Suprapubic skin (tissue), 4 donors: ENCODE results near the gene KIF5A. TPM values are rescaled to one million over a fixed set of nuclear protein-coding genes. Genes with fewer than 3 reads are reported as not detected.

Source experiments
- DNase-seq, 2 donors: peaks; one replicate each; pipeline ENCODE4 v3.0.0-alpha.2; 2019; ENCODE audit warnings: low spot score in 2 of 2
- H3K27ac ChIP-seq: fragments of 200-600 bp; sonication (generic); one replicate; pipeline ENCODE4 v1.5.1; 2019
- H3K27me3 ChIP-seq: fragments of 200-600 bp; sonication (generic); one replicate; pipeline ENCODE4 v1.5.1; 2019
- H3K36me3 ChIP-seq: fragments of 200-600 bp; sonication (generic); one replicate; pipeline ENCODE4 v1.5.1; 2019
- H3K4me1 ChIP-seq: fragments of 200-600 bp; sonication (generic); one replicate; pipeline ENCODE4 v1.5.1; 2019
- H3K4me3 ChIP-seq: fragments of 200-600 bp; sonication (generic); one replicate; pipeline ENCODE4 v1.5.1; 2019; ENCODE audit warnings: mild to moderate bottlenecking
- H3K9me3 ChIP-seq: fragments of 200-600 bp; sonication (generic); one replicate; pipeline ENCODE4 v1.5.1; 2019
- EP300 ChIP-seq: sonication (generic); formaldehyde crosslinking; IDR thresholded peaks from one replicate; pipeline ENCODE4 v1.6.1; 2017; ENCODE audit warnings: antibody characterized with exemption
- POLR2A ChIP-seq, 2 donors: fragments of 450-650 bp; IDR thresholded peaks; one replicate each; pipeline ENCODE4 v1.6.1; 2017; ENCODE audit warnings: antibody characterized with exemption in 2 of 2, mild to moderate bottlenecking in 2 of 2, moderate library complexity in 2 of 2
- POLR2AphosphoS5 ChIP-seq, 3 donors: sonication (generic); formaldehyde crosslinking; IDR thresholded peaks; one replicate each; pipeline ENCODE4 v1.6.1; 2017; ENCODE audit warnings: antibody characterized with exemption in 3 of 3
- WGBS: methylation state at CpG from one replicate; pipeline ENCODE4 v1.1.5; 2018; 5-methylcytosine and 5-hydroxymethylcytosine counted together
- total RNA-seq, 4 donors: library from RNA; depleted of rRNA; stranded (reverse); fragments of >200 nt; gene quantifications; one replicate each; pipeline ENCODE4 v1.1.0, GENCODE V29; 2016
- TF ChIP-seq, protein P1 (sequence below), 2 donors: fragments of 200-600 bp in 1 of 2; fragments of 450-650 bp in 1 of 2; sonication (generic) in 1 of 2; IDR thresholded peaks; one replicate each; pipeline ENCODE4 v1.5.1; 2016 to 2019; ENCODE audit warnings: antibody characterized with exemption in 2 of 2, mild to moderate bottlenecking in 1 of 2, moderate library complexity in 1 of 2

The KIF5A gene
- total RNA-seq, 4 donors from 2014 or later = 0.08 to 0.23 TPM; not detected in 2

GRCh38 chr12:57541717-57542116 lies 8.1 kb upstream of the KIF5A start:
- Histone ChIP-seq H3K4me1 (peaks cover 20% of the 10 kb centered on the region), H3K27me3 (no peaks in the 10 kb centered on the region), H3K36me3 (peaks cover 48% of the 10 kb centered on the region), H3K27ac (no peak overlapping the region), H3K9me3 (no peaks in the 10 kb centered on the region), H3K4me3 (no peak overlapping the region)
- WGBS = 80% methylated on average over 2 of the region's 2 CpGs
- no peak for TF ChIP-seq EP300
- TF ChIP-seq, protein P1, sequence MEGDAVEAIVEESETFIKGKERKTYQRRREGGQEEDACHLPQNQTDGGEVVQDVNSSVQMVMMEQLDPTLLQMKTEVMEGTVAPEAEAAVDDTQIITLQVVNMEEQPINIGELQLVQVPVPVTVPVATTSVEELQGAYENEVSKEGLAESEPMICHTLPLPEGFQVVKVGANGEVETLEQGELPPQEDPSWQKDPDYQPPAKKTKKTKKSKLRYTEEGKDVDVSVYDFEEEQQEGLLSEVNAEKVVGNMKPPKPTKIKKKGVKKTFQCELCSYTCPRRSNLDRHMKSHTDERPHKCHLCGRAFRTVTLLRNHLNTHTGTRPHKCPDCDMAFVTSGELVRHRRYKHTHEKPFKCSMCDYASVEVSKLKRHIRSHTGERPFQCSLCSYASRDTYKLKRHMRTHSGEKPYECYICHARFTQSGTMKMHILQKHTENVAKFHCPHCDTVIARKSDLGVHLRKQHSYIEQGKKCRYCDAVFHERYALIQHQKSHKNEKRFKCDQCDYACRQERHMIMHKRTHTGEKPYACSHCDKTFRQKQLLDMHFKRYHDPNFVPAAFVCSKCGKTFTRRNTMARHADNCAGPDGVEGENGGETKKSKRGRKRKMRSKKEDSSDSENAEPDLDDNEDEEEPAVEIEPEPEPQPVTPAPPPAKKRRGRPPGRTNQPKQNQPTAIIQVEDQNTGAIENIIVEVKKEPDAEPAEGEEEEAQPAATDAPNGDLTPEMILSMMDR (IDR thresholded peaks at IDR 0.05) = no peak
- TF ChIP-seq POLR2AphosphoS5 (IDR thresholded peaks at IDR 0.05) = no peak
- TF ChIP-seq POLR2A (IDR thresholded peaks at IDR 0.05) = no peak
- DNase-seq = peak in 1 of 2 donors; percentile 21

GRCh38 chr12:57543581-57543980 lies 6.3 kb upstream of the KIF5A start:
- Histone ChIP-seq H3K4me1 (peaks cover 25% of the 10 kb centered on the region), H3K4me3 (no peak overlapping the region), H3K36me3 (peaks cover 34% of the 10 kb centered on the region), H3K27ac (no peak overlapping the region), H3K27me3 (peaks cover 8% of the 10 kb centered on the region), H3K9me3 (no peaks in the 10 kb centered on the region)
- 91% methylated on average over 2 of the region's 2 CpGs for WGBS
- no peak for DNase-seq
- TF ChIP-seq, protein P1 (IDR thresholded peaks at IDR 0.05) = no peak
- TF ChIP-seq POLR2A (IDR thresholded peaks at IDR 0.05) (no peak), POLR2AphosphoS5 (IDR thresholded peaks at IDR 0.05) (no peak), EP300 (no peak)

DNA sequence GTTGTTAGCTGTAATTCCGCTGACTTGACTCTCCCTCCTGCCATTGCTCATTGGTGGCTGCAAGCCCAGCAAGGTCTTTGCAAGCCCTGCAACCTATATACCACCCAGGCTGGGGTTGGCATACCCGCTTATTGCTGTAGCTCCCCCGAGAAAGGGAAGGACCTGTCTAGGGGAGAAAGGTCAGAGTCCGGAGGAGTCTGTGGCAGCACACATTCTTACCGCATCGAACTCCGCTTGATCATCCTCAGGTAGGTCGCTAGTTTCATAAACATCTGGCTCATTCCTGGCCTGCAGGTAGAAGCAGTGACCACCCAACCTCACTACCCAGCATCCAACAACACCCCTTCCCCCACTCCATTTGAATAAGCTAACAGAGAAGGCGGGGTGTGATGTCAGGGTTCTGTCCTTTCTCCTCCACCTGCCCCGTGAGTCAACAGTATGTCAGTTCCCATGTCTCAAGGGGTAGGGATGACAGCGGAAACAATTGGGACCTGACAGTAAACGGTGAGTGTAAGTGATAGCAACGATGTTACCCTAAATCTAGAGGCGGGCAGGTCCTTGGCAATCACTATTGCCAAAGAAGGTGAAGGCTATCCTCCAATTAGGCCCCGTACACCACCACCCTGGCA lies 3.9 kb upstream of the KIF5A start:
- peak overlapping the region; percentile 97 for H3K4me3 ChIP-seq
- H3K27me3 ChIP-seq = peaks cover 31% of the 10 kb centered on the region
- peaks cover 16% of the 10 kb centered on the region for H3K36me3 ChIP-seq
- TF ChIP-seq POLR2AphosphoS5 (IDR thresholded peaks at IDR 0.05) (no peak), EP300 (no peak), POLR2A (IDR thresholded peaks at IDR 0.05) (no peak)
- TF ChIP-seq, protein P1 (IDR thresholded peaks at IDR 0.05) = no peak
- H3K27ac ChIP-seq = peak overlapping the region; percentile 88
- peak in 1 of 2 donors; percentile 58 for DNase-seq
- peaks cover 32% of the 10 kb centered on the region for H3K4me1 ChIP-seq
- 63% methylated on average over 14 of the region's 15 CpGs for WGBS
- H3K9me3 ChIP-seq = no peaks in the 10 kb centered on the region

- TF ChIP-seq EP300 (no peak), POLR2AphosphoS5 (IDR thresholded peaks at IDR 0.05) (peak in 1 of 3 donors; percentile 21), POLR2A (IDR thresholded peaks at IDR 0.05) (peak in 1 of 2 donors; percentile 28)
- TF ChIP-seq, protein P1 (IDR thresholded peaks at IDR 0.05) = peak in 1 of 2 donors; percentile 6
- Histone ChIP-seq H3K27ac (peak within 1 kb of the TSS; percentile 88), H3K9me3 (no peaks in the 10 kb centered on the region), H3K27me3 (peaks cover 31% of the 10 kb centered on the region), H3K36me3 (peaks cover 13% of the 10 kb centered on the region), H3K4me1 (peaks cover 32% of the 10 kb centered on the region), H3K4me3 (peak within 1 kb of the TSS; percentile 97)
- peak; percentile 96 to 98 for DNase-seq
- WGBS = 0% methylated on average over 23 of the region's 56 CpGs
These were observed 3.2 kb upstream of the KIF5A start, which contains the start of gene DCTN2 for GRCh38 chr12:57546438-57547287. Gene DCTN2 (minus strand): TSS chr12:57547192. CDS start chr12:57547063, 129 bp downstream.
